GM18520 (cell line): ENCODE results near the gene NFIB.

ENCODE experiments used
- ATAC-seq: cut with Tn5 transposase; IDR thresholded peaks from one replicate; pipeline ENCODE4 v1.9.1; 2021; ENCODE audit not compliant: unreplicated experiment

NFIB gene

DNA sequence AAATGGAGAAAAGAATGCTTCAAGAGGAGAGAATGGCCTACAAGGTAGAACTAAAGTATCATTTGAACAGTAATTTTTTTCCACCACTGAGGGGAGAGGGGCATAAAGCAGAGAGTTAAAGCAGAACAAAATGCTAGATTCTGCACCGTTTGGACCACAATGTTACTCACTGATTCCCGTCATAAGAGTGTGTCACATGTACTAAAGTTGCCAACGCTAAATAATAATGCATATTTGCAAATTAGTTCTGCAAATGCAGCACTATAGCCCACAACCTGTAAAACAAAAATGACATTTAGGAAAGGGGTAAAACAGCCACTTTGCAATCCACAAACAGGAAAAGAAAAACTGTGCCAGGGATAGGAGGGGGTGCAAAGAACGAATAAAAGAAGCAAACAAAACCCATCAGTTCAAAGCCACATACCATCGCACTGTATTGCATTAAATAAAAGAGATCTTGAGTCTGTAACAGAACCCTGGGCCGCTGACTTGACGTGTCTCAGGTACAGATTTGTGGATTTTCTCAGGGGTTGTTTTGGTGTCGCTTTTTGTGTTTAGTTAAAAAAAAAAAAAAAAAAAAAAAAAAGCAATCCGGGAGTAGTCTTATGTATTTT lies 7.7 kb upstream of the NFIB start:
- ATAC-seq, result no peak

- ATAC-seq, result no peak
Observed at GRCh38 chr9:14320271-14321181, 6.6 kb upstream of the NFIB start.

DNA sequence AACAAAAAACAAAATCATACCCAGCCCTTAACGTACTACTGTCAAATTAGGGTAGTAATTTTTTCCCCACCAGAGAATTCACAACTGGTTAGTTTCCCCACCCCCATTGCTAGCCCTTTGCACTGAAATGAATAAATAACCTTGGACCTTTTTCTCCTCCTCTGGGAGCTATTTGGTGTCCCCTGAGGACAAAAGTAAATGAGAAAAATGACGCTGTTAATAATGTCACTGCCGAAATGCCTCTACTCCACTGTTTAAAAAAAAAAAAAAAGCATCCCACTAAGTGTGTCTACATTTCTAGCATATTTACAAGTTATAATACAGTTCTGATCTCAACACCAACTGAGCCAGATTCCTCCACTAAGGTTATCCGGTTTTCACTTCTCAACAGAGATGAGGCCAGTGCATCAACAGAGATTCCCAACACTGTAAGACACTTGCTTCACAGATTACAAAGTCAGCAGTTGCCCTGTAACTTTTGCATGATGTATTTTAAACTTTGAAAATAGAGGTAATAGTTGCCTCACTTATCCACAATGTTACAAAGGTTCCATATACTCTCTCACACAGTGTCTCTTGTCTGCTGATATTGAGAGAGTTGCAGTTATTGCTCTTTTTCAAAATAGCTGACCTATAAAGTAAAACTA lies 5.1 kb upstream of the NFIB start:
- ATAC-seq, result no peak

DNA sequence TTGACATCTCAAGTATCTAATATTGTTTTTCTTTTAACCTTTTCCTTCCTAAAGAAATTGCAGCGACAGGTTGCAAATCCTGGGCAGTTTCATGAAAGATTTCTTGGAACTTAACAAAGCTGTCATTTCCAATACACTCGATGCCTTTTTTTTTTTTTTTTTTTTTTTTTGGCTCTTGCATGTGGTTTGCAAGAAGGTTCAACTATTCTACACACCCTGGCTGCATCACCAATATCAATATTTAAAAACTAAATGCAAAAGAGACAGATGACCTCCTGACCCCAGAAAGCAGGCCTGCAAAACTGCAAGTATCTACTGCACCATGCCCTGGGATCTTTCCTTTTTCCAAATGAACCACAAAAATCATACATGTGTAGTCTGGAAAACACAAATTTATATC lies 4.4 kb upstream of the NFIB start:
- ATAC-seq, result no peak

DNA sequence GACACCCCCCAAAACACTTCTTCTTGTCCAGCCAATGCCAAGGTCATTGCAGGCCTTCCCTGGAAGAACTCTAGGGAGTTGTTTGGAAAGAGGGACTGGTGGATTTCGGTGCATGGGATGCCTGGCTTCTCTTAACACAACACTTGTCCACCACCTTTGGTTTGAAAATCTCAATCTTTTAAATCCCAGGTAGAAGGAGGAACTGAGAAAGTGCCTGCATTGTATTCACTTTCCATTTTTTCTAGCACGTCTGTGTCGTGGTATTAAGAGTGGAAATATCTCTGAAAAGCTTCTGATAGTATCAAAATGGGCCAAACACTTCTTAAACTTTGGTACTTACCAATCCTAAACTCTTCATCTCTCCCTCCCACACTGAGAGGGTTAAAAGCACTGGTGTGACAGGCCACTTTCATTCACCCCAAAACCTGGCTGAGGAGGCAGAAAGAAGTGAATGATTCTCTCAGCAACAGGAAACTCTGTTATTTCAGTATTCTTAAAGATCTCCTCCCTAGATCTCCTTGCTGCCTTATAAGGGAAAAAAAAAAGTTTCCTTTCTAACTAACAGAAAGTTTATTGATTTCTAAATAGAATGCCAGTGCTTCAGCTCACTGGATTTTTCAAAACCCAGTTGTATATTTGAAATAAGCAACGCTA lies 3.9 kb upstream of the NFIB start:
- no peak for ATAC-seq

- ATAC-seq, result no peak
Observed at GRCh38 chr9:14316602-14317300, 2.8 kb upstream of the NFIB start.

DNA sequence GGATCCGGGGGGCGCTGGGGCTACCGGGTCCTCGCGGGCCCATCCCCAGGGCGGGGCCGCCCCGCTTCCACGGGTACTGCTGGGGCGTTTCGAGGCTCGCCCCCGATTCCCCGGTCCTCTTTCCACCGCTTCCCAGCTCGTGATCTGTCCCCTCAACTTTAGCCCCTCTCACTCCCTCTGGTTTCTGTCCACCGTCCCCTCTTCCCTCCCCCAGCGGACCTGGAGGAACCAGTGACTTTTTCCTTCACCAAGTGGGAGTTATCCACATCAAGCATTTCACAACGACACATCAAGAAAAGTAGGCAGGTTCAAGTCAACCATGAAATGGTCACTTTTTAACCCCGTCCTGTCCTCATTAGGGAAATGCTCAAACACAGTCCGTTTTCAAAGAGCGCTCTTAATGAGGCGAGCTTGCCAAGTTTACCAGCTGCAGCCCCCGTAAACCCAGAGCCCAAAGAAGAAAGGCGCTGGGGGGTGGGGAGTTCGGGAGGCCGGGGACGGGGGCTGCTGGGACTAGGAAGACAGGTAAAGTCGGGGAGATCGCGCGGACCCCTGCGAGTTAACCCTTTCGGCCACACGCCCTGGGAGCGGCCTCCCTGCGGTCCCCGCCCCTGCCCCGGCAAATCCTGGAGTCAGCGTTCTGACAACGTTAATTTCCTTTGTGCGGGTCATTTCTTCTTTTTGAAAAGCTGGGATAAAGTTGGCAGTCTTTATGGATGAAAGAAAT lies 2.1 kb upstream of the NFIB start:
- no peak for ATAC-seq

GRCh38 chr9:14314929-14315874 lies 1.3 kb upstream of the NFIB start:
- no peak for ATAC-seq

- no peak for ATAC-seq
Observed at GRCh38 chr9:14314424-14314928, 535 bp upstream of the NFIB start.

DNA sequence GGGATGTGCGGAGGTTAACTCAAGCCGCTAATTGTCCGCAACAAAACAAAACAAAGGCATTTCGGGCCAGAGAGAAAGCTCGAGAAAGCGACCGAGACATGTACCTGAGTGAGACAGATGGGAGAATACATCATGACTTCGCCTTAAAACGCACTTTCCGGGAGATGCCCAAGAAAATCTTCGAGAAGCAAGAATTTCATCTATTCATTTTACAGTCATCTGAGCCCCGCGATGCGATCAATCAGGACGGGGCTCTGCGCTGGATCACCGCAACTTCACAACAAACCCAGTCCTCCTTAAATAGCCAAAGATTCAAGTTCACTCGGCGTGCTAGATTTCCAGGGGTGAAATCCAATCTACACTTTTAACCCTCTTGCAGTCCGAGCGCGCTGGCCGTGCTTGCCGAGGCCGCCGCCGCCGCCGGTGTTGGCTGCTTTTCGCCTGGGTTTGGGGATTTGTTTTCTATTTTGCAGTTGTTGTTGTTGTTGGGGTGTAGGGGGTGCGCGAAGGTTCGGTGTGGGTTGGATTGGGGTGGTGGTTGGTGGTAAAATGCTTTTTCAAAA lies 482 bp downstream of the NFIB start:
- no peak for ATAC-seq

DNA sequence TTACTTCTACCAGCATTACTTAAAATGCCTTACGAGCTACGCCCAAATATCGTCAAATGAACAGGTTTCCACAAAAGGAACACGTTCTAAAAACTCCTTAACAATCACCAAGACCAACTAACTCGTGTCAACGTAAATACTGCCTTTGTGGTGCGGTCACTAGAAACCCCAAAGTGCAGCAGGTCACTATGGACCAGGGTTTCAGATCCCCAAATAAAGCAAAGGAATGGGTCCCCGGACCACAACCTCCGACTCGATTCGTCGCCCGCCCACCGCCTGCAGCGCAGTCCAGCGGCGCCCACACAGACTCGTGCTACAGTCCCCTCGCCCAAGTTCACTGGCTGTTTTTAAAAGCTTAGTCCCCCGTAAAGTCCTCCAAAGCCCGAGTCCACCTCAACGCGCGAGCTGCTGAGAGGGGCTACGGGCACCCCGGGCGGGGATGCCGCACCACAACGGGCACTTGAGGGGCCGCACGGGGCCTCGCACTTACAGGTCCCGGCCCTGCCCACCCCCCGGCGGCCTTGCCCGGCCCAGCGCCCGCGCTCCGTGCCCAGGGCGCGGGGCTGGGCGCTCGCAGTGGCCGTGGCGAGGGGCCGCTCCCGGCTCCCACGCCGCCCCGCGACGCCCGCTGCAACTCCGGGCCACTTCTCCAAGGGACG lies 1.1 kb downstream of the NFIB start:
- no peak for ATAC-seq

DNA sequence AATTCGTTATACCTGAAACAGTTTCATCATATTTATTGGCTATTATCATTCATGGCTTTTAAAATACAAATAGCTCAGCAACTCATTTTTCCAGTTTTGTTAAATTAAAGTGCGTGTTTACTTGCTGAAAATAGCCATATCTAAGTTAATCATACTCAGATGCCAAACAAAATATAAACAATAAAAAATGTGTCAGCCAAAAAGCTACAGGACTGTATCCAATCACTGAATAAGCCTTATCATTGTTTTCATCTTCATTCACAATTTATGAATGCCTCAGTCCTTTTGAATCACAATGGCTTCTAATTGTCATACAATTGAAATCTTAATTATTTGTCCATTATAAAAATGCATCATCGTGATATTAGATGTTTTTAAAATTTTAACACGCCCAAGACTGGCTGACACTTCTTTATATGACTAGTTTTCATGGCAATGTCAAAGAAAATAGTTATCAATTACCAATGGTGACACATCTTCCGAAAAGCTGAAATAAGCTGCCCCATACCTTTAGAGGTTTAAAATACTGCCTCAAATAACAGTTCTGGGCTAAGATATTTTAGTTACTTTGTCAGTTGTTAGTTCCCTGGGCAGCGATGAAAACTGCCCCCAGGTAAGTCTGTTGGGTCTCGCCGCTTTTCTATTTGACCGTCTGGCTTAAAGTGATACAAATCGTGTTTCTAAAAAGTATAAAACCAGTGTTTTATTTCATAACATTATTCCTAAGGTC lies 1.8 kb downstream of the NFIB start:
- ATAC-seq, result no peak

- no peak for ATAC-seq
Observed at GRCh38 chr9:14311171-14311949, 2.6 kb downstream of the NFIB start.

DNA sequence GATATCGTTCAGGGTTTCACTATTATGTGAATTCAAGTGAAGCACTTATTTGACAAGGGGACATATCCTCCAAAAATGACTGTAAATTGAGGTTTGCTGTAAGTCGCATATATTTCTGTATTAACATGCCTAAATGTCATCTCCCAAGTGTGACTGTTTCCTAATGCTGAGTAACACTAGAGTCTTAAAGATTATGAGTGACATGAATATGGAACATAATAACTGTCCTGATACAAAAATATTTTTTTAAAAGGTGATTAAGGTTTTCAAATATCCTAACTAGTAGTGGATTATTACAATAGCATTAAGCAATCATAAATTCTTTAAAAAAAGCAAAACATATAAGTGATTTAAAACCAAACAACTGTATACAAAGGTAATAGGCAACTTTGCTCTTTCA lies 3.6 kb downstream of the NFIB start:
- no peak for ATAC-seq

DNA sequence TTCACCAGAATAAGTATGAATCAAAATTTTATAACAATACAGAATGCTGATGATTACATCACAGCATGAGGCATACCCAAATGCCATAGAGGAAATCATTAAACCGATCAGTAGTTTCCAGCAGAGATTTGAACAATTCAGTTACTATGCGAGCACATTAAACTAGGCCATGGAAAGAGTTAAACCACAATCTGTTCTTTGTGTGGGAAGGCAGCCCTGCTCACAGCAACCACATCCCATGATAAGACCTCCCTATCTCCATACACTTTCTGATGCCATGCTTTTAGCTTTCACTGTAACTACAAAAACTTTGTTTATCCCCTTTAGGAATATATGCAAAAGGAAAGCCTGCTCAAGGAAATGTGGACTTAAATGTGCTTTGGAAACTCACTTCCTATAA lies 4.5 kb downstream of the NFIB start:
- ATAC-seq, result no peak

DNA sequence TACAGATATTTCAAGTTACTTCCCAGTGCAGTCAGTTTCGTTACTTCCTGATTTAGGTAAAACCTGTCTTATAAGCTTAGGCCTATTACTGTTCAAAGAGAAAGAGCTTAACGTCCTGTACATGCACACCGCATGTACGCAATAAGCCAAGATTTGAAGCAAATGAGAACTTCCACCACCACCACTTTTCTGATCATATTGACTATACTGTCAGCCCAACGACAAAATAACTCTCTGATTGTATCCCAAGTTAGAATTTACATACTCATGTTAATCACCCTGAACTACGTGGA lies 5.1 kb downstream of the NFIB start:
- ATAC-seq, result no peak
